GM19455 (cell line): ENCODE measurements around the gene TGM5.
"Not testable (repeated sequence)": the region's sequence is repeated elsewhere in the genome, so short reads cannot be mapped to it uniquely, and the experiment has no call there.

Experiments used
- ATAC-seq: cut with Tn5 transposase; IDR thresholded peaks from one replicate; pipeline ENCODE4 v1.9.1; 2021; ENCODE audit not compliant: unreplicated experiment

The TGM5 gene

GRCh38 chr15:43249236-43249635 is 17.5 kb downstream of the TGM5 start:
- ATAC-seq, result no peak

GRCh38 chr15:43246261-43246774 is 20.4 kb downstream of the TGM5 start:
- ATAC-seq, result no peak

GRCh38 chr15:43244092-43244491 is 22.6 kb downstream of the TGM5 start:
- ATAC-seq, result no peak

- no peak for ATAC-seq
Observed at GRCh38 chr15:43243020-43243645, 23.6 kb downstream of the TGM5 start.

GRCh38 chr15:43242616-43243015 is 24.1 kb downstream of the TGM5 start:
- ATAC-seq, result no peak

- ATAC-seq, result no peak
Observed at GRCh38 chr15:43241100-43241499, 25.6 kb downstream of the TGM5 start.

- ATAC-seq, result no peak
Observed at GRCh38 chr15:43239732-43240491, 26.8 kb downstream of the TGM5 start.

- no peak for ATAC-seq
Observed at GRCh38 chr15:43238671-43239131, 28.0 kb downstream of the TGM5 start.

GRCh38 chr15:43237842-43238470 is 28.8 kb downstream of the TGM5 start:
- ATAC-seq, result no peak

- no peak for ATAC-seq
Observed at GRCh38 chr15:43235536-43235935, 31.2 kb downstream of the TGM5 start.

GRCh38 chr15:43232289-43232874 is 34.3 kb downstream of the TGM5 start:
- ATAC-seq, result no peak

GRCh38 chr15:43230640-43231115 is 36.0 kb downstream of the TGM5 start:
- ATAC-seq, result no peak

- ATAC-seq, result no peak
Observed at GRCh38 chr15:43229977-43230376, 36.8 kb downstream of the TGM5 start.

GRCh38 chr15:43226436-43227305 is 40.1 kb downstream of the TGM5 start:
- no peak for ATAC-seq

- not testable (repeated sequence) for ATAC-seq
Observed at GRCh38 chr15:43225950-43226255, 40.8 kb downstream of the TGM5 start.

- no peak for ATAC-seq
Observed at GRCh38 chr15:43225201-43225949, 41.4 kb downstream of the TGM5 start.

GRCh38 chr15:43221422-43221821 is 45.3 kb downstream of the TGM5 start:
- no peak for ATAC-seq

- no peak for ATAC-seq
Observed at GRCh38 chr15:43220991-43221403, 45.7 kb downstream of the TGM5 start, which contains the start of gene EPB42. Gene EPB42 (minus strand): TSS chr15:43221018. CDS start chr15:43220825, 193 bp downstream.
